Mesenchymal stem cell (in vitro differentiated cells and primary cell): Measurements from ENCODE around the gene DNAJC10.

Experiments used
- DNase-seq: peaks from one replicate; pipeline ENCODE4 v3.0.0-alpha.2; 2013
- H2AFZ ChIP-seq: one replicate; pipeline ENCODE4 v1.6.1; 2013; ENCODE audit warnings: low read depth, mild to moderate bottlenecking, control low read depth, inconsistent platforms, low read length, moderate library complexity
- H2AK5ac ChIP-seq: 2 replicates; pipeline ENCODE4 v1.6.1; 2013; ENCODE audit warnings: low read length, moderate library complexity, mild to moderate bottlenecking, inconsistent platforms; ENCODE audit not compliant: severe bottlenecking
- H2BK120ac ChIP-seq: one replicate; pipeline ENCODE4 v1.6.1; 2013; ENCODE audit warnings: low read depth, mild to moderate bottlenecking, inconsistent platforms, low read length, moderate library complexity
- H2BK12ac ChIP-seq, 2 experiments: one replicate each; pipeline ENCODE4 v1.6.1; 2013; ENCODE audit warnings: inconsistent platforms in 2 of 2, low read length in 2 of 2, mild to moderate bottlenecking in 2 of 2, moderate library complexity in 2 of 2, control low read depth in 1 of 2
- H2BK15ac ChIP-seq: one replicate; pipeline ENCODE4 v1.6.1; 2013; ENCODE audit warnings: mild to moderate bottlenecking, low read depth, inconsistent platforms; ENCODE audit not compliant: poor library complexity, severe bottlenecking
- H2BK5ac ChIP-seq: 2 replicates; pipeline ENCODE4 v1.6.1; 2013; ENCODE audit warnings: low read depth, mild to moderate bottlenecking, low read length, control low read depth, inconsistent platforms; ENCODE audit not compliant: poor library complexity, severe bottlenecking
- H3K14ac ChIP-seq, 2 experiments: one replicate each; pipeline ENCODE4 v1.6.1; 2013; ENCODE audit warnings: inconsistent platforms in 2 of 2, low read length in 2 of 2, control low read depth in 1 of 2, mild to moderate bottlenecking in 1 of 2, moderate library complexity in 1 of 2
- H3K18ac ChIP-seq, 2 experiments: one replicate each; pipeline ENCODE4 v1.6.1; 2013; ENCODE audit warnings: inconsistent platforms in 2 of 2, low read length in 2 of 2, control low read depth in 1 of 2, low read depth in 1 of 2, mild to moderate bottlenecking in 1 of 2
- H3K23ac ChIP-seq, 2 experiments: one replicate each; pipeline ENCODE4 v1.6.1; 2013; ENCODE audit warnings: inconsistent platforms in 2 of 2, low read length in 2 of 2, mild to moderate bottlenecking in 2 of 2, moderate library complexity in 2 of 2, control low read depth in 1 of 2
- H3K27ac ChIP-seq: 2 replicates; pipeline ENCODE4 v1.5.1; 2013; ENCODE audit warnings: mild to moderate bottlenecking, moderate library complexity, low read length, control low read depth, inconsistent platforms; ENCODE audit not compliant: poor library complexity, severe bottlenecking
- H3K27me3 ChIP-seq, 2 experiments: 2 replicates each; pipeline versions ENCODE4 v1.6.1 to v1.7.0; 2013; ENCODE audit warnings: low read length in 2 of 2, mild to moderate bottlenecking in 2 of 2, moderate library complexity in 2 of 2, control low read depth in 1 of 2, inconsistent platforms in 1 of 2; ENCODE audit not compliant: control insufficient read depth in 1 of 2, insufficient read depth in 1 of 2
- H3K36me3 ChIP-seq, 2 experiments: 2 replicates each; pipeline versions ENCODE4 v1.6.1 to v1.7.0; 2013; ENCODE audit warnings: low read length in 2 of 2, control low read depth in 1 of 2, inconsistent platforms in 1 of 2, low read depth in 1 of 2, mild to moderate bottlenecking in 1 of 2; ENCODE audit not compliant: insufficient read depth in 2 of 2, control insufficient read depth in 1 of 2
- H3K4ac ChIP-seq, 2 experiments: one replicate each; pipeline ENCODE4 v1.6.1; 2013; ENCODE audit warnings: inconsistent platforms in 2 of 2, low read length in 2 of 2, mild to moderate bottlenecking in 2 of 2, moderate library complexity in 2 of 2, control low read depth in 1 of 2, low read depth in 1 of 2
- H3K4me1 ChIP-seq: 2 replicates; pipeline ENCODE4 v1.6.1; 2013; ENCODE audit warnings: low read depth, low read length, control low read depth; ENCODE audit not compliant: control insufficient read depth, insufficient read depth
- H3K4me2 ChIP-seq: 2 replicates; pipeline ENCODE4 v1.6.1; 2013; ENCODE audit warnings: low read length, mild to moderate bottlenecking, inconsistent platforms; ENCODE audit not compliant: poor library complexity, severe bottlenecking
- H3K4me3 ChIP-seq, 2 experiments: 2 replicates each; pipeline versions ENCODE4 v1.5.1 to v1.7.0; 2013; ENCODE audit warnings: low read length in 2 of 2, mild to moderate bottlenecking in 2 of 2, control low read depth in 1 of 2, low read depth in 1 of 2; ENCODE audit not compliant: insufficient read depth in 1 of 2
- H3K79me1 ChIP-seq: replicated peaks from 2 replicates; pipeline ENCODE4 v1.6.1; 2013; ENCODE audit warnings: mild to moderate bottlenecking, control low read depth, low read length, inconsistent platforms; ENCODE audit not compliant: poor library complexity, severe bottlenecking
- H3K9ac ChIP-seq: 2 replicates; pipeline ENCODE4 v1.7.0; 2013; ENCODE audit warnings: mild to moderate bottlenecking, low read length, moderate library complexity
- H3K9me3 ChIP-seq: 2 replicates; pipeline ENCODE4 v1.7.0; 2013; ENCODE audit warnings: mild to moderate bottlenecking, low read length; ENCODE audit not compliant: control insufficient read depth
- H4K8ac ChIP-seq: one replicate; pipeline ENCODE4 v1.6.1; 2013; ENCODE audit warnings: inconsistent platforms, mild to moderate bottlenecking, low read length, moderate library complexity
- H4K91ac ChIP-seq: one replicate; pipeline ENCODE4 v1.6.1; 2013; ENCODE audit warnings: mild to moderate bottlenecking, low read length, inconsistent platforms
- WGBS: methylation state at CpG from one replicate; pipeline ENCODE4 v1.1.7; 2013; ENCODE audit warnings: mixed read lengths; 5-methylcytosine and 5-hydroxymethylcytosine counted together

Gene DNAJC10

DNA sequence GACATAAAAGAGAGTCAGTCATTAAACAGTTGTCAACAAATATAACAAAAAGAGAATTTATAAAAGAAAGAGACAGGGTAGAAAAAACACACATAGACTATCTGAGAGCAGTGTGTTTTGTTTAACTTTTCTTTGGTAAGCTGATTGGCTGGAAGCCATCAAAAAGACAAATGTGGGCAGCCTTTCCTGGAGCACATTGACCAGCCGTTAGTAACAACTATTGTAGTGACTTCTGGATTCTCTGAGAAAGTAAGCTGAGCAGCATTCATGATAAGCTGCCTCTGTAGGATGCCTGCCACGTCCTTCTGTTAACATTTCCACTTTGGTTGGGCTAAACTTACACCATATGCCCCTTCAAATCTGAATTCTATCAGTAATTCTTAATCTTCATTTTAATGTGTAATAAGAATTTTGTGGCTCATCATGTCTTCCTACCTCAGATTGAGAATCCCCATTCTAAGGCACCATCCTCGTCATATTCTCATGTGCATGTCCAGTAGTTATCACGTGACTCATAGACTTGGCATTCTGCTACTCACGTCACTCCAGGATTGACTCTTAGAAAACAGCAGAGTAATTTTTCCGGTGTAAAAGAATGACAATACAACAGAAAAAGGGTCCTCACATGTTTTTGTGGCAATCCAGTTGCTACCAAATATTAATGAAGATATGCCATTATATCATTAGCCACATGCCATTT, 43.4 kb upstream of the DNAJC10 start:
- Histone ChIP-seq H2BK15ac (no peak overlapping the region), H3K4me2 (no peak overlapping the region), H3K27me3 (no peaks in the 10 kb centered on the region), H3K79me1 (no peaks in the 10 kb centered on the region), H3K9me3 (no peaks in the 10 kb centered on the region), H2AFZ (no peak overlapping the region), H2BK5ac (no peak overlapping the region), H3K14ac (no peak overlapping the region), H2BK120ac (no peak overlapping the region), H4K8ac (no peak overlapping the region), H3K4me3 (no peak overlapping the region), H3K4me1 (peaks cover 4% of the 10 kb centered on the region), H2BK12ac (no peak overlapping the region), H3K36me3 (no peaks in the 10 kb centered on the region), H4K91ac (no peak overlapping the region), H3K4ac (no peak overlapping the region), H3K9ac (peak overlapping the region; percentile 2), H3K18ac (no peak overlapping the region), H3K27ac (no peak overlapping the region), H2AK5ac (no peak overlapping the region), H3K23ac (no peak overlapping the region)
- WGBS: 17% methylated on average over 4 of the region's 6 CpGs
- DNase-seq: peak; percentile 78

GRCh38 chr2:182680837-182681236, 35.2 kb upstream of the DNAJC10 start:
- Histone ChIP-seq H3K36me3 (no peaks in the 10 kb centered on the region), H2BK5ac (no peak overlapping the region), H3K79me1 (no peaks in the 10 kb centered on the region), H3K27me3 (no peaks in the 10 kb centered on the region), H3K27ac (no peak overlapping the region), H4K8ac (no peak overlapping the region), H4K91ac (no peak overlapping the region), H3K18ac (no peak overlapping the region), H3K9me3 (no peaks in the 10 kb centered on the region), H3K9ac (no peak overlapping the region), H3K4ac (no peak overlapping the region), H2BK120ac (no peak overlapping the region), H3K23ac (no peak overlapping the region), H2AFZ (no peak overlapping the region), H3K14ac (no peak overlapping the region), H3K4me2 (no peak overlapping the region), H2BK12ac (no peak overlapping the region), H2BK15ac (no peak overlapping the region), H3K4me1 (no peaks in the 10 kb centered on the region), H3K4me3 (no peak overlapping the region), H2AK5ac (no peak overlapping the region)
- 69% methylated on average over 1 of the region's 1 CpG for WGBS
- DNase-seq: no peak

DNA sequence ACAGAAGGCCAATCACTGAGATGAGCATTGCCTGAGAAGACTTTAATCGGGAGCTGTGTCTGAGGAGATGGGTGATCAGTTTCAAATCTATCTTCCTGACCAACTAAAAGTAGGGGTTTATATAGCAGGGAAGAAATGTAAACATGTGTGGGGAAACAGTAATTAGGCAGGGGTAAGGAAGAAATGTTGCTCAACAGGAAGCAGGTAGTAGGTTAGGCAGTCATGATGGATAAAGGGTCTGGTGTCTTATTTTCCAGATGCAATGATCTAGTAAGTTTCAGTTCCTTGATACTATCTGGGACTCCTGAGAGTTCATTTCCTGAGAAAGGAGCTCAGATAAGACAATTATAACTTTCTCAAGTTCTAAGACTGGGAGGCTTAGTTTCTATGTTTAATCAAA, 33.8 kb upstream of the DNAJC10 start:
- Histone ChIP-seq H3K14ac (no peak overlapping the region), H4K8ac (no peak overlapping the region), H3K4me1 (no peaks in the 10 kb centered on the region), H3K9me3 (no peaks in the 10 kb centered on the region), H2AFZ (no peak overlapping the region), H2AK5ac (no peak overlapping the region), H3K27me3 (no peaks in the 10 kb centered on the region), H2BK12ac (no peak overlapping the region), H3K4me3 (no peak overlapping the region), H2BK15ac (no peak overlapping the region), H3K4ac (no peak overlapping the region), H3K27ac (no peak overlapping the region), H3K9ac (no peak overlapping the region), H3K79me1 (no peaks in the 10 kb centered on the region), H3K4me2 (no peak overlapping the region), H2BK5ac (no peak overlapping the region), H4K91ac (no peak overlapping the region), H2BK120ac (no peak overlapping the region), H3K36me3 (no peaks in the 10 kb centered on the region), H3K23ac (no peak overlapping the region), H3K18ac (no peak overlapping the region)
- 54% methylated on average over 1 of the region's 1 CpG for WGBS
- no peak for DNase-seq

- DNase-seq: no peak
- Histone ChIP-seq H3K9me3 (no peaks in the 10 kb centered on the region), H3K23ac (no peak overlapping the region), H3K18ac (no peak overlapping the region), H3K27ac (no peak overlapping the region), H3K4me2 (no peak overlapping the region), H2AK5ac (no peak overlapping the region), H2BK120ac (no peak overlapping the region), H2BK12ac (no peak overlapping the region), H3K9ac (no peak overlapping the region), H2AFZ (no peak overlapping the region), H3K4me1 (no peaks in the 10 kb centered on the region), H4K8ac (no peak overlapping the region), H3K4ac (no peak overlapping the region), H4K91ac (no peak overlapping the region), H3K79me1 (no peaks in the 10 kb centered on the region), H3K14ac (no peak overlapping the region), H2BK5ac (no peak overlapping the region), H3K36me3 (no peaks in the 10 kb centered on the region), H2BK15ac (no peak overlapping the region), H3K27me3 (no peaks in the 10 kb centered on the region), H3K4me3 (no peak overlapping the region)
- WGBS: 97% methylated on average over 2 of the region's 2 CpGs
Measured at GRCh38 chr2:182685559-182685958, 30.5 kb upstream of the DNAJC10 start.
